PC-3 (cell line): ENCODE results near the gene TWF2.

Source experiments
- CTCF ChIP-seq: fragments of 300-600 bp; sonication (generic); conservative IDR thresholded peaks from 2 replicates; pipeline ENCODE4 v1.5.1; 2017; ENCODE audit warnings: antibody characterized with exemption, low read depth, mild to moderate bottlenecking, low read length
- EZH2phosphoT487 ChIP-seq: fragments of 300-600 bp; sonication (generic); IDR thresholded peaks from 2 replicates; pipeline ENCODE4 v1.6.1; 2018; ENCODE audit warnings: mild to moderate bottlenecking, antibody characterized with exemption, low read length, borderline replicate concordance

- TF ChIP-seq EZH2phosphoT487 = no peak
- TF ChIP-seq CTCF = no peak
Measured at GRCh38 chr3:52283306-52283705, 44.3 kb upstream of the TWF2 start.
